Natural killer cell (primary cell): Measurements from ENCODE around the gene SDC1. TPM values are rescaled to one million over a fixed set of nuclear protein-coding genes. Genes with fewer than 3 reads are reported as not detected.

Experiments
- ATAC-seq, 3 donors: fragments of 150-1000 bp in 2 of 3; fragments of 200-7000 bp in 1 of 3; cut with Tn5 transposase; 1 replicate in 1 of 3; 2 replicates in 2 of 3; pipeline ENCODE4 v1.10.0; 2021; ENCODE audit warnings: mild to moderate bottlenecking in 2 of 3, moderate library complexity in 2 of 3
- DNase-seq, 2 donors: peaks; one replicate each; pipeline versions ENCODE4 v3.0.0 to v3.0.0-alpha.2; 2013 to 2021; ENCODE audit warnings: mixed read lengths in 1 of 2
- H3K27ac ChIP-seq: one replicate; pipeline ENCODE4 v1.5.1; 2013; ENCODE audit warnings: mild to moderate bottlenecking, low read length
- H3K27me3 ChIP-seq: one replicate; pipeline ENCODE4 v1.6.1; 2013; ENCODE audit warnings: low read length; ENCODE audit not compliant: control insufficient read depth, insufficient read depth
- H3K36me3 ChIP-seq: one replicate; pipeline ENCODE4 v1.6.1; 2013; ENCODE audit warnings: low read length; ENCODE audit not compliant: control insufficient read depth, insufficient read depth
- H3K4me1 ChIP-seq: one replicate; pipeline ENCODE4 v1.6.1; 2013; ENCODE audit warnings: low read length; ENCODE audit not compliant: control insufficient read depth, insufficient read depth
- H3K4me3 ChIP-seq: one replicate; pipeline ENCODE4 v1.5.1; 2013; ENCODE audit warnings: low read length
- H3K9me3 ChIP-seq: one replicate; pipeline ENCODE4 v1.6.1; 2013; ENCODE audit warnings: low read length; ENCODE audit not compliant: control insufficient read depth, insufficient read depth
- H3K27ac Mint-ChIP-seq, 2 donors: one replicate each; pipeline ENCODE4 v1.8.0; 2022; ENCODE audit warnings: mild to moderate bottlenecking in 2 of 2, mixed read lengths in 2 of 2, moderate library complexity in 1 of 2
- H3K27me3 Mint-ChIP-seq, 2 donors: one replicate each; pipeline ENCODE4 v1.8.0; 2022; ENCODE audit warnings: low read depth in 2 of 2, mixed read lengths in 2 of 2
- H3K36me3 Mint-ChIP-seq: one replicate; pipeline ENCODE4 v1.8.0; 2022; ENCODE audit warnings: mixed read lengths
- H3K4me1 Mint-ChIP-seq, 2 donors: one replicate each; pipeline ENCODE4 v1.8.0; 2022; ENCODE audit warnings: mixed read lengths in 2 of 2
- H3K4me3 Mint-ChIP-seq: one replicate; pipeline ENCODE4 v1.8.0; 2022; ENCODE audit warnings: mild to moderate bottlenecking, moderate library complexity, mixed read lengths
- H3K9me3 Mint-ChIP-seq, 2 donors: one replicate each; pipeline ENCODE4 v1.8.0; 2022; ENCODE audit warnings: mixed read lengths in 2 of 2
- CTCF ChIP-seq: fragments of 200-600 bp; IDR thresholded peaks from one replicate; pipeline ENCODE4 v1.8.0; 2022; ENCODE audit warnings: antibody characterized with exemption
- WGBS: methylation state at CpG from one replicate; pipeline ENCODE4 v1.1.7; 2013; ENCODE audit warnings: missing lambda C conversion rate; ENCODE audit not compliant: insufficient coverage; 5-methylcytosine and 5-hydroxymethylcytosine counted together
- intact Hi-C: fragments of 100-400 bp; cut with micrococcal nuclease; formaldehyde crosslinking; loops from one replicate; pipeline ENCODE4 v1.14.2; 2022
- total RNA-seq, 4 donors: library from RNA; stranded (reverse); fragments of 120-200 nt in 1 of 4; gene quantifications; one replicate each; pipeline versions ENCODE4 v1.2.3 to v1.2.4, GENCODE V29; 2013 to 2022

The SDC1 gene
- total RNA-seq, 3 donors from 2014 or later (not counting 1 experiment from before 2014, with no cell fraction given) = 0.63 TPM; not detected in 2

- DNase-seq (no peak), ATAC-seq (peak in 1 of 3 donors; percentile 13)
- no peaks in the 10 kb centered on the region for H3K9me3 Mint-ChIP-seq
- H3K36me3 ChIP-seq = peaks cover 30% of the 10 kb centered on the region
- H3K27me3 ChIP-seq = no peaks in the 10 kb centered on the region
- no peak overlapping the region for H3K4me3 ChIP-seq
- H3K4me1 Mint-ChIP-seq = peaks cover 7 to 14% of the 10 kb centered on the region in 2 donors
- H3K27ac ChIP-seq = no peak overlapping the region
- no peaks in the 10 kb centered on the region for H3K27me3 Mint-ChIP-seq
- no peak for TF ChIP-seq CTCF
- H3K36me3 Mint-ChIP-seq = peaks cover 5% of the 10 kb centered on the region
- 95% methylated on average over 2 of the region's 2 CpGs for WGBS
- no peak overlapping the region for H3K4me3 Mint-ChIP-seq
- H3K4me1 ChIP-seq = no peaks in the 10 kb centered on the region
- no peaks in the 10 kb centered on the region for H3K9me3 ChIP-seq
- intact Hi-C loops = no loop called here
- H3K27ac Mint-ChIP-seq = peak overlapping the region; percentile 42 to 59
Observed at GRCh38 chr2:20264629-20265028, 39.7 kb upstream of the SDC1 start.

GRCh38 chr2:20257411-20257810 is 32.5 kb upstream of the SDC1 start:
- H3K36me3 Mint-ChIP-seq = peaks cover 20% of the 10 kb centered on the region
- no CpG with 5 or more reads among the region's 1 CpG for WGBS

GRCh38 chr2:20254731-20255130 is 29.8 kb upstream of the SDC1 start:
- peaks cover 79% of the 10 kb centered on the region for H3K36me3 ChIP-seq
- Mint-ChIP-seq H3K9me3 (no peaks in the 10 kb centered on the region), H3K4me1 (no peaks in the 10 kb centered on the region), H3K4me3 (no peak overlapping the region), H3K36me3 (peaks cover 27% of the 10 kb centered on the region), H3K27ac (no peak overlapping the region), H3K27me3 (no peaks in the 10 kb centered on the region)
- no peak for DNase-seq
- no peaks in the 10 kb centered on the region for H3K27me3 ChIP-seq
- H3K4me1 ChIP-seq = no peaks in the 10 kb centered on the region
- no peaks in the 10 kb centered on the region for H3K9me3 ChIP-seq
- no peak for ATAC-seq
- intact Hi-C loops = no loop called here
- no peak overlapping the region for H3K27ac ChIP-seq
- no peak for TF ChIP-seq CTCF
- H3K4me3 ChIP-seq = no peak overlapping the region
- WGBS = 100% methylated on average over 3 of the region's 4 CpGs

More at GRCh38 chr2:20257411-20257810, 32.5 kb upstream of the SDC1 start:
- Mint-ChIP-seq H3K27ac (no peak overlapping the region), H3K4me1 (no peaks in the 10 kb centered on the region), H3K4me3 (no peak overlapping the region), H3K9me3 (no peaks in the 10 kb centered on the region), H3K27me3 (no peaks in the 10 kb centered on the region)
- Histone ChIP-seq H3K4me1 (no peaks in the 10 kb centered on the region), H3K9me3 (no peaks in the 10 kb centered on the region), H3K36me3 (peaks cover 76% of the 10 kb centered on the region), H3K27me3 (no peaks in the 10 kb centered on the region), H3K4me3 (no peak overlapping the region), H3K27ac (no peak overlapping the region)
- intact Hi-C loops = no loop called here
- no peak for ATAC-seq
- DNase-seq = no peak
- no peak for TF ChIP-seq CTCF

GRCh38 chr2:20250436-20250835 is 25.5 kb upstream of the SDC1 start:
- Mint-ChIP-seq H3K36me3 (peaks cover 27% of the 10 kb centered on the region), H3K27ac (peak overlapping the region; percentile 10 to 58), H3K27me3 (no peaks in the 10 kb centered on the region), H3K4me3 (no peak overlapping the region), H3K9me3 (no peaks in the 10 kb centered on the region), H3K4me1 (no peaks in the 10 kb centered on the region)
- Histone ChIP-seq H3K36me3 (peaks cover 66% of the 10 kb centered on the region), H3K4me3 (no peak overlapping the region), H3K4me1 (no peaks in the 10 kb centered on the region), H3K9me3 (no peaks in the 10 kb centered on the region), H3K27ac (no peak overlapping the region), H3K27me3 (no peaks in the 10 kb centered on the region)
- TF ChIP-seq CTCF = no peak
- no peak for ATAC-seq
- intact Hi-C loops = no loop called here
- no peak for DNase-seq
